Activated CD4-positive, alpha-beta memory T cell treated with anti-CD3 and anti-CD28 coated beads for 36 hours (primary cell): Measurements from ENCODE around the gene CFAP74. TPM values are rescaled to one million over a fixed set of nuclear protein-coding genes. Genes with fewer than 3 reads are reported as not detected.

ENCODE experiments used
- CTCF ChIA-PET: fragments of 350-600 bp; sonication (Branson Sonifier 250); formaldehyde crosslinking; loops from one replicate; lab custom pipeline; 2021; ENCODE audit warnings: antibody characterized with exemption, inconsistent platforms; lab: Charles Lee
- POLR2A ChIA-PET: fragments of 350-600 bp; sonication (Branson Sonifier 250); formaldehyde crosslinking; loops from one replicate; lab custom pipeline; 2021; ENCODE audit warnings: antibody characterized with exemption; lab: Charles Lee
- DNase-seq: peaks from one replicate; pipeline ENCODE4 v3.0.0-alpha.2; 2020
- H3K27ac Mint-ChIP-seq: one replicate; pipeline ENCODE4 v1.8.0; 2021; ENCODE audit warnings: mixed read lengths
- H3K27me3 Mint-ChIP-seq: one replicate; pipeline ENCODE4 v1.8.0; 2021; ENCODE audit warnings: mixed read lengths
- H3K36me3 Mint-ChIP-seq: one replicate; pipeline ENCODE4 v1.8.0; 2021; ENCODE audit warnings: mixed read lengths
- H3K4me1 Mint-ChIP-seq: one replicate; pipeline ENCODE4 v1.8.0; 2021; ENCODE audit warnings: low read depth, mixed read lengths
- H3K4me3 Mint-ChIP-seq: one replicate; pipeline ENCODE4 v1.8.0; 2021; ENCODE audit warnings: mild to moderate bottlenecking, mixed read lengths
- H3K9me3 Mint-ChIP-seq: one replicate; pipeline ENCODE4 v1.8.0; 2021; ENCODE audit warnings: mixed read lengths
- intact Hi-C: fragments of 100-400 bp; cut with micrococcal nuclease; formaldehyde crosslinking; loops from one replicate; pipeline ENCODE4 v1.15.1; 2023
- total RNA-seq, 2 experiments: library from RNA; stranded (reverse); gene quantifications; one replicate each; pipeline ENCODE4 v1.2.3, GENCODE V29; 2021

Gene CFAP74
- total RNA-seq, 2 experiments from 2014 or later, result not detected

GRCh38 chr1:2036287-2036686 is 32.7 kb upstream of the CFAP74 start:
- no peaks in the 10 kb centered on the region for H3K36me3 Mint-ChIP-seq
- H3K4me3 Mint-ChIP-seq, result no peak overlapping the region
- H3K4me1 Mint-ChIP-seq, result no peaks in the 10 kb centered on the region
- no peak for DNase-seq
- POLR2A ChIA-PET, result no interaction called here
- H3K9me3 Mint-ChIP-seq, result no peaks in the 10 kb centered on the region
- CTCF ChIA-PET, result no interaction called here
- intact Hi-C loops, result no loop called here
- no peak overlapping the region for H3K27ac Mint-ChIP-seq
- H3K27me3 Mint-ChIP-seq, result peaks cover 1% of the 10 kb centered on the region

GRCh38 chr1:2033165-2033564 is 29.6 kb upstream of the CFAP74 start:
- no peak for DNase-seq
- H3K27ac Mint-ChIP-seq, result no peak overlapping the region
- ChIA-PET CTCF (interaction anchor here (1.4 kb wide), 1 partner anchor 12 kb away, joined by 4 read pairs; no protein-coding TSS in a partner anchor), POLR2A (no interaction called here)
- H3K4me1 Mint-ChIP-seq, result no peaks in the 10 kb centered on the region
- no peak overlapping the region for H3K4me3 Mint-ChIP-seq
- H3K36me3 Mint-ChIP-seq, result no peaks in the 10 kb centered on the region
- H3K9me3 Mint-ChIP-seq, result no peaks in the 10 kb centered on the region
- peaks cover 1% of the 10 kb centered on the region for H3K27me3 Mint-ChIP-seq
- intact Hi-C loops, result no loop called here

- intact Hi-C loops, result no loop called here
- DNase-seq, result no peak
- CTCF ChIA-PET, result interaction anchor here (1.4 kb wide), 1 partner anchor 12 kb away, joined by 4 read pairs; no protein-coding TSS in a partner anchor
- H3K4me1 Mint-ChIP-seq, result no peaks in the 10 kb centered on the region
- POLR2A ChIA-PET, result no interaction called here
- H3K36me3 Mint-ChIP-seq, result no peaks in the 10 kb centered on the region
- no peak overlapping the region for H3K4me3 Mint-ChIP-seq
- H3K9me3 Mint-ChIP-seq, result no peaks in the 10 kb centered on the region
- H3K27ac Mint-ChIP-seq, result no peak overlapping the region
- peaks cover 1% of the 10 kb centered on the region for H3K27me3 Mint-ChIP-seq
Measured at GRCh38 chr1:2032737-2033136, 29.2 kb upstream of the CFAP74 start.

DNA sequence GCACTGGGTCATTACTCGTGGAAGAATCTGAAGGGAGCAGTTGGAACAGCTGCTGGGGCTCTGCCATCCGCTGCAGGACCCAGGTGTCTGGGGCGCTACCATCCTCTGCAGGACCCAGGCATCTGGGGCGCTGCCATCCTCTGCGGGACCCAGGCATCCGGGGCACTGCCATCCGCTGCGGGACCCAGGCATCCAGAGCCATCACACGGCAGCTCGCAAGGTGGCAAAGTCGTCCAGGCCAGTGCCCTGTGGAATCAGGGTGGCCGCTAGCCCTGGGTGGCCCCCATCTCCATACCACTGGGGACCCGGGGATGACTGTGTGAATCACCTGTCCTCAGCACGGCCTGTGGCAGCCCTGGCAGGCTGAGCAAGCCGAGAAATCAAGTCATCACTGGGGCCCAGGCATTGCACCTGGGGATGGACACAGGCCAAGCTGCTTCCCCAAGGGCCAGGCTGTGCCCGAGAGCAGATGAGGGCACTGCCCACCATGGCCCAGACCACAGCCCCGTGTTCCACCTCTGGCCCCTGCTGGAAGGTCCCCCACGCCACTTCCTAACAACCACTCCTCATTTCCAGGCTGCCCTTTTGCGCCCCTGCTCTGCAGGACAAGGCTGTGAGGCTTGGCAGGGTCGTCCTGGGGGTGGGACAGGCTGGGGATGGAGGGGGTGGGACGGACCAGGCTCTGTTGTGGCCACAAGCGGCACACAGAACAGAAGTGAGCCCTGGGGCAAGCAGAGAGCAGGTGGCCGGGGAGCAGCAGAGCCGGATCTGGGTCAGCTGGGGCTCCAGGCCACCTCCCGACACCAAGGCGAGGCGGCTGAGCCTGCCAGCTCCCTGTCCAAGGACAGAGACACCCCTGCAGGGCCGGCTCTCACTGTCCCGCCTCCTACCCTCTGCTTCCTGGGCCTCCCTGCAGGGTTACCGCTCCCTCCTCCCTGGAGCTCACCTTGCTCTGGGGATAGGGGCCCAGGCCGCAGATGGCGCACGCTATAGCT is 28.3 kb upstream of the CFAP74 start:
- Mint-ChIP-seq H3K27me3 (peaks cover 1% of the 10 kb centered on the region), H3K4me3 (no peak overlapping the region), H3K27ac (no peak overlapping the region), H3K36me3 (no peaks in the 10 kb centered on the region), H3K9me3 (no peaks in the 10 kb centered on the region), H3K4me1 (no peaks in the 10 kb centered on the region)
- ChIA-PET POLR2A (no interaction called here), CTCF (interaction anchor here (1.4 to 2.6 kb wide), 2 partner anchors 13 kb away, joined by 4 to 10 read pairs; no protein-coding TSS in a partner anchor)
- DNase-seq, result no peak
- intact Hi-C loops, result no loop called here

- H3K27ac Mint-ChIP-seq, result no peak overlapping the region
- H3K27me3 Mint-ChIP-seq, result peaks cover 1% of the 10 kb centered on the region
- ChIA-PET POLR2A (no interaction called here), CTCF (interaction anchor here (0.6 to 2.6 kb wide), 2 partner anchors 15 to 25 kb away, joined by 3 to 10 read pairs; no protein-coding TSS in a partner anchor)
- no peaks in the 10 kb centered on the region for H3K4me1 Mint-ChIP-seq
- no peaks in the 10 kb centered on the region for H3K9me3 Mint-ChIP-seq
- no peak overlapping the region for H3K4me3 Mint-ChIP-seq
- intact Hi-C loops, result no loop called here
- no peak for DNase-seq
- H3K36me3 Mint-ChIP-seq, result no peaks in the 10 kb centered on the region
Measured at GRCh38 chr1:2030076-2030871, 26.7 kb upstream of the CFAP74 start.

- Mint-ChIP-seq H3K9me3 (no peaks in the 10 kb centered on the region), H3K27me3 (peaks cover 1% of the 10 kb centered on the region), H3K27ac (no peak overlapping the region), H3K4me1 (no peaks in the 10 kb centered on the region), H3K36me3 (no peaks in the 10 kb centered on the region), H3K4me3 (no peak overlapping the region)
- no peak for DNase-seq
- intact Hi-C loops, result no loop called here
- CTCF ChIA-PET, result interaction anchor here (0.6 to 2.6 kb wide), 2 partner anchors 15 to 24 kb away, joined by 3 to 10 read pairs; no protein-coding TSS in a partner anchor
- POLR2A ChIA-PET, result no interaction called here
Measured at GRCh38 chr1:2029561-2029960, 26.0 kb upstream of the CFAP74 start.

DNA sequence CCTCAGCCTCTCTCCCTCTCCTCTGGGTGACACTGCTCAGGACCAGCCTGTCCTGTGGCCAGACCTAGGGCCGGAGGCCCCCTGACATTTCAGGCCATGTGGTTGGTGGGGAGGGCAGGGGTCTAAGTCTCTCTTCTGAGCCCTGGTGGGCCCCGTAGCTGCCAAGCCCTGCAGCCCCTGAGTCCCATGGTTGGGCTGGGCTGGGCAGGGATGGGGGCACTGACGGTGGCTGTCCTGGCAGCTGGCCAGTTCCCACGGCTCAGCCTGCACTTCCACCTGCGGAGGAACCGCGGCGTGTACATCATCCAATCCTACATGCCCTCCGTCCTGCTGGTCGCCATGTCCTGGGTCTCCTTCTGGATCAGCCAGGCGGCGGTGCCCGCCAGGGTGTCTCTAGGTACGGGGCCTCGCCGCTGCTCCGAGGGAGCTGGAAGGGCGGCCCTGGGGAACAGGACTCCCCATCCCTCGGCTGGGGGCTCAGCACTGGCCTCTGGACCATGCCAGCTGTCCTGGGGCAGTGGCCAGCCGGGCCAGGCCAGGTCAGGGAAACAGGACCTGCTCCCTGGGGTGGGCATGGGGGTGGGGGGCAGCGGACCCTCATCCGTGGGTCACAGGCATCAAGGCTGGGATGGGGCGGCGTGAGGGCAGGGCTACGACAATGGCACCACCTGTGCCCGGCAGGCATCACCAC is 25.4 kb upstream of the CFAP74 start:
- no peak overlapping the region for H3K4me3 Mint-ChIP-seq
- H3K36me3 Mint-ChIP-seq, result no peaks in the 10 kb centered on the region
- H3K9me3 Mint-ChIP-seq, result no peaks in the 10 kb centered on the region
- CTCF ChIA-PET, result interaction anchor here (0.6 kb wide), 1 partner anchor 24 kb away, joined by 3 read pairs; no protein-coding TSS in a partner anchor
- POLR2A ChIA-PET, result no interaction called here
- peaks cover 1% of the 10 kb centered on the region for H3K27me3 Mint-ChIP-seq
- H3K4me1 Mint-ChIP-seq, result no peaks in the 10 kb centered on the region
- H3K27ac Mint-ChIP-seq, result no peak overlapping the region
- intact Hi-C loops, result no loop called here
- DNase-seq, result no peak

- H3K36me3 Mint-ChIP-seq, result no peaks in the 10 kb centered on the region
- peaks cover 2% of the 10 kb centered on the region for H3K27me3 Mint-ChIP-seq
- POLR2A ChIA-PET, result no interaction called here
- no peaks in the 10 kb centered on the region for H3K9me3 Mint-ChIP-seq
- H3K4me1 Mint-ChIP-seq, result no peaks in the 10 kb centered on the region
- intact Hi-C loops, result no loop called here
- no peak for DNase-seq
- no peak overlapping the region for H3K4me3 Mint-ChIP-seq
- no peak overlapping the region for H3K27ac Mint-ChIP-seq
- CTCF ChIA-PET, result no interaction called here
Measured at GRCh38 chr1:2027961-2028583, 24.5 kb upstream of the CFAP74 start.

- H3K27me3 Mint-ChIP-seq, result peaks cover 24% of the 10 kb centered on the region
- no peaks in the 10 kb centered on the region for H3K9me3 Mint-ChIP-seq
- no peaks in the 10 kb centered on the region for H3K4me1 Mint-ChIP-seq
- intact Hi-C loops, result no loop called here
- ChIA-PET CTCF (interaction anchor here (2.5 kb wide), 1 partner anchor 19 kb away, joined by 9 read pairs; no protein-coding TSS in a partner anchor), POLR2A (no interaction called here)
- H3K27ac Mint-ChIP-seq, result no peak overlapping the region
- H3K36me3 Mint-ChIP-seq, result no peaks in the 10 kb centered on the region
- no peak overlapping the region for H3K4me3 Mint-ChIP-seq
- DNase-seq, result no peak
Measured at GRCh38 chr1:2025491-2025981, 21.9 kb upstream of the CFAP74 start.

DNA sequence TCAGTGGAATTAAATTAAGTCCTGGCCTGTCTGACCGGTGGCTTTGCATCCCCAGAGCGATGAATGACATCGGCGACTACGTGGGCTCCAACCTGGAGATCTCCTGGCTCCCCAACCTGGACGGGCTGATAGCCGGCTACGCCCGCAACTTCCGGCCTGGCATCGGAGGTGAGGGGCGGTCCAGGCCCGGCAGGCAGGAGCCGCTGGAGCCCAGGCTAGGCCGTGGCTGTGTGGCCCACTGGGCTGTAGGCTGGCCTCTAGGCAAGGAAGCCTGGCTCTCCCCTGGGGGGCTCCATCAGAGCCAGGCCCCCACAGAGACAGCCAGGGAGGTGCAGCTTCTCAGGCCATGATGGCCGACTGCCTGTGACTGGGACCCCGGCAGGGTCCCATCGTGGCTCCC is 21.3 kb upstream of the CFAP74 start:
- DNase-seq, result no peak
- CTCF ChIA-PET, result interaction anchor here (2.5 kb wide), 1 partner anchor 20 kb away, joined by 9 read pairs; no protein-coding TSS in a partner anchor
- Mint-ChIP-seq H3K4me1 (no peaks in the 10 kb centered on the region), H3K4me3 (no peak overlapping the region), H3K27ac (no peak overlapping the region), H3K9me3 (no peaks in the 10 kb centered on the region), H3K36me3 (no peaks in the 10 kb centered on the region), H3K27me3 (peaks cover 27% of the 10 kb centered on the region)
- intact Hi-C loops, result no loop called here
- POLR2A ChIA-PET, result no interaction called here

DNA sequence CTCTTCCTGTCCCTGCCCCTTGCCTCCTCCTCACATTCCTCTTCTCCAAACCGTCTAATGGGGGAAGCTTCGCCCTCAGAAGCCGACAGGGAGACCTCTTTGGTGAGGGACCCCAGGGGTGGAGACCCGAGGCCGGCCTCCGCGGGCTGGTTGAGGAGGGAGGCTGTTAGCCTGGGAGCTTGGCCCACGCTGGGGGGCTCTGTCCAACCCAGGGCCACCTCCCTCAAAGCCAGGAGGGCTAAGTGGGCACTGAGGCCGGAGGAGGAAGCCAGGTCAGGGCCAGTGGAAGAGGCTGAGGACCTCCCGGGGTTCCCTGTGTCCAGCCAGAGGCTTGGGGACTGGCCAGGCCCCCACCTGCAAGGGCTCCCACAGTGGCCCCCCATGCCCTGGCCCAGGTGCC is 20.9 kb upstream of the CFAP74 start:
- no peak for DNase-seq
- Mint-ChIP-seq H3K9me3 (no peaks in the 10 kb centered on the region), H3K27ac (no peak overlapping the region), H3K4me3 (no peak overlapping the region), H3K36me3 (no peaks in the 10 kb centered on the region), H3K4me1 (no peaks in the 10 kb centered on the region), H3K27me3 (peaks cover 27% of the 10 kb centered on the region)
- ChIA-PET POLR2A (no interaction called here), CTCF (interaction anchor here (2.5 kb wide), 1 partner anchor 20 kb away, joined by 9 read pairs; no protein-coding TSS in a partner anchor)
- intact Hi-C loops, result no loop called here
